Nephron progenitor cell (in vitro differentiated cells): Measurements from ENCODE around the gene HIVEP2.
A peak's percentile ranks its signal among the peaks of the same experiment; 100 is the strongest.

Experiments used
- DNase-seq: peaks from one replicate; pipeline ENCODE4 v3.0.0; 2021
- H3K27ac Mint-ChIP-seq: 2 replicates; pipeline ENCODE4 v1.8.0; 2021; ENCODE audit warnings: mild to moderate bottlenecking, moderate library complexity, mixed read lengths
- H3K27me3 Mint-ChIP-seq: 2 replicates; pipeline ENCODE4 v1.8.0; 2021; ENCODE audit warnings: mild to moderate bottlenecking, low read depth, mixed read lengths; ENCODE audit not compliant: poor library complexity
- H3K36me3 Mint-ChIP-seq: 2 replicates; pipeline ENCODE4 v1.8.0; 2021; ENCODE audit warnings: low read depth, mixed read lengths
- H3K4me1 Mint-ChIP-seq: 2 replicates; pipeline ENCODE4 v1.8.0; 2021; ENCODE audit warnings: mixed read lengths
- H3K4me3 Mint-ChIP-seq: 2 replicates; pipeline ENCODE4 v1.8.0; 2021; ENCODE audit warnings: mild to moderate bottlenecking, moderate library complexity, mixed read lengths
- H3K9me3 Mint-ChIP-seq: 2 replicates; pipeline ENCODE4 v1.8.0; 2021; ENCODE audit warnings: mild to moderate bottlenecking, moderate library complexity, mixed read lengths
- TF ChIP-seq, protein P1 (sequence below): fragments of 200-600 bp; sonication (generic); IDR thresholded peaks from 2 replicates; pipeline ENCODE4 v1.5.0; 2021; ENCODE audit warnings: antibody characterized with exemption

HIVEP2 gene

DNA sequence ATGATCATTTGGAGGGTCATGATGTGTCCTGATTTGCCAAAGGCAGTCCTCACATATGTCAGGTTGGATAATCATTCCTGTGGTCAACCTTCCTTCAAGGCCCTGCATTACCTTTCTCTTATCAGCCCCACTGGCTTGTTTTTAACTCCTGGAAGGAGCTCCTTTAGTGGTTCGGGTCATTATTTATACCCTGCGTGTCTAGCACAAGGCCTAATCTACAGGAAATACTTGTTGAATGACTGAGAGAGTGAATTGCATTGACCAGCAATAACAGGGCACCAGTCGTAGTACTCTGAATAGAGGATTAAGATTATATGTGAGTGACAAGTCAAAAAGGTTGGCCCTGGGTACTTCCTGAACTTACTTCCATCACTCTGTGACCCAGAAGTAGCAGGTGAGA lies 4.5 kb downstream of the HIVEP2 start:
- Mint-ChIP-seq H3K9me3 (no peaks in the 10 kb centered on the region), H3K27me3 (no peaks in the 10 kb centered on the region), H3K4me3 (no peak overlapping the region), H3K4me1 (peaks cover 43% of the 10 kb centered on the region), H3K27ac (no peak overlapping the region), H3K36me3 (no peaks in the 10 kb centered on the region)
- TF ChIP-seq, protein P1, sequence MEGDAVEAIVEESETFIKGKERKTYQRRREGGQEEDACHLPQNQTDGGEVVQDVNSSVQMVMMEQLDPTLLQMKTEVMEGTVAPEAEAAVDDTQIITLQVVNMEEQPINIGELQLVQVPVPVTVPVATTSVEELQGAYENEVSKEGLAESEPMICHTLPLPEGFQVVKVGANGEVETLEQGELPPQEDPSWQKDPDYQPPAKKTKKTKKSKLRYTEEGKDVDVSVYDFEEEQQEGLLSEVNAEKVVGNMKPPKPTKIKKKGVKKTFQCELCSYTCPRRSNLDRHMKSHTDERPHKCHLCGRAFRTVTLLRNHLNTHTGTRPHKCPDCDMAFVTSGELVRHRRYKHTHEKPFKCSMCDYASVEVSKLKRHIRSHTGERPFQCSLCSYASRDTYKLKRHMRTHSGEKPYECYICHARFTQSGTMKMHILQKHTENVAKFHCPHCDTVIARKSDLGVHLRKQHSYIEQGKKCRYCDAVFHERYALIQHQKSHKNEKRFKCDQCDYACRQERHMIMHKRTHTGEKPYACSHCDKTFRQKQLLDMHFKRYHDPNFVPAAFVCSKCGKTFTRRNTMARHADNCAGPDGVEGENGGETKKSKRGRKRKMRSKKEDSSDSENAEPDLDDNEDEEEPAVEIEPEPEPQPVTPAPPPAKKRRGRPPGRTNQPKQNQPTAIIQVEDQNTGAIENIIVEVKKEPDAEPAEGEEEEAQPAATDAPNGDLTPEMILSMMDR: no peak
- DNase-seq: no peak

DNA sequence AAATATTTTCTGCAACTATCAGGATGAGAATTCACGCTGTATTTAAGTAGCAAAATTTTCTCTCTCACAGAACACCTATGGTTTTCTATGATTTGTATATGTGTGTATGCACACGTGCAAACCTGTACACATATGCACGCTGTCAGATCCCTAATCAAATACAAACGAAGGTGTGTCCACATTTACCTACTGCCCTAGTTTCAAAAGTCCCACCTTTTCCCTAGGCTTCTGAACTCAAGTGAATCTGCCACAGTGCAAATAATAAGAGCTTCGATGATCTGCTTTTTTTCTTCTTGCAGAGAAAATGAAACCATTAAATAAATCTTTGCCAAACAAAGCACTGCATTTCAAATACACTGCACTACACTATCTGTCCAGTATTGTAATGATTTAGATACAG lies 6.5 kb downstream of the HIVEP2 start:
- H3K4me3 Mint-ChIP-seq: no peak overlapping the region
- peaks cover 7% of the 10 kb centered on the region for H3K36me3 Mint-ChIP-seq
- no peak overlapping the region for H3K27ac Mint-ChIP-seq
- peaks cover 43% of the 10 kb centered on the region for H3K4me1 Mint-ChIP-seq
- TF ChIP-seq, protein P1: no peak
- DNase-seq: no peak
- no peaks in the 10 kb centered on the region for H3K27me3 Mint-ChIP-seq
- H3K9me3 Mint-ChIP-seq: peaks cover 4% of the 10 kb centered on the region

GRCh38 chr6:142937986-142938385 lies 7.0 kb downstream of the HIVEP2 start:
- Mint-ChIP-seq H3K27me3 (no peaks in the 10 kb centered on the region), H3K4me1 (peaks cover 38% of the 10 kb centered on the region), H3K27ac (no peak overlapping the region), H3K9me3 (peaks cover 4% of the 10 kb centered on the region), H3K36me3 (peaks cover 7% of the 10 kb centered on the region), H3K4me3 (no peak overlapping the region)
- TF ChIP-seq, protein P1: no peak
- DNase-seq: no peak

DNA sequence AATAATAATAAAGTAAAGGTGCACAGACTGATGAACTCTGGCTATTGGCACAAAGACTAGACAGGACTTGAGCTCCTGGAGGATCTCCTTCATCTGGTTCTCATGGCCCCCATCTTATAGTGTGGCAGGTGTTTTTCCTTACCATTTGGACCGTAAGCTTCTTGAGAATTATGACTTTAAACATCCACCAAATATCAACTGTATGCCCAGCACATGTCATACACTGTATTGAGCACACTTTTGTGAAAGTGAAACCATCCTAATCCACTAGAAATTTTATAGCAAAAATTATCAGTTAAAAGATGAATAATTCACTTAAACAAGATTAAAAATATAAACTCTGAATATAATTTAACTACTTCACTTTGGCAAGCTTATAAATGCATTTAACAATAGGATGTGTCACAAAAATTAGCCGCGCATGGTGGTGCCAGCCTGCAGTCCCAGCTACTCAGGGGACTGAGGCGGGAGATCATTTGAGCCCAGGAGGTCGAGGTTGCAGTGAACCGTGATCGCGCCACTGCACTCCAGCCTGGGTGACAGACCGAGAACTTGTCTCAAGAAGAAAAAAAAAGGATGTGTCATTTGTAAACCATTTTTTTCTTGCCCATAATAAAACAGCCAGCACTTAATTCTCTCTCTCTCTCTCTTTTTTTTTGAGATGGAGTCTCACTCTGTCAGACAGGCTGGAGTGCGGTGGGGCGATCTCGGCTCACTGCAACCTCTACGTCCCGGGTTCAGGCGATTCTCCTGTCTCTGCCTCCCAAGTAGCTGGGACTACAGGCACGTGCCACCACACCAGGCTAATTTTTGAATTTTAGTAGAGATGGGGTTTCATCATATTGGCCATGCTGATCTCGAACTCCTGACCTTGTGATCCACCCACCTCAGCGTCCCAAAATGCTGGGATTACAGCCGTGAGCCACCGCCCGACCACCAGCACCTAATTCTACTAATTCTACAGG lies 9.1 kb downstream of the HIVEP2 start:
- H3K4me1 Mint-ChIP-seq: peaks cover 16% of the 10 kb centered on the region
- no peak for DNase-seq
- peaks cover 7% of the 10 kb centered on the region for H3K36me3 Mint-ChIP-seq
- H3K9me3 Mint-ChIP-seq: peaks cover 4% of the 10 kb centered on the region
- TF ChIP-seq, protein P1: no peak
- H3K27ac Mint-ChIP-seq: no peak overlapping the region
- no peak overlapping the region for H3K4me3 Mint-ChIP-seq
- H3K27me3 Mint-ChIP-seq: no peaks in the 10 kb centered on the region

- TF ChIP-seq, protein P1: no peak
- no peaks in the 10 kb centered on the region for H3K27me3 Mint-ChIP-seq
- H3K9me3 Mint-ChIP-seq: peaks cover 4% of the 10 kb centered on the region
- peaks cover 7% of the 10 kb centered on the region for H3K36me3 Mint-ChIP-seq
- no peak overlapping the region for H3K4me3 Mint-ChIP-seq
- DNase-seq: no peak
- H3K27ac Mint-ChIP-seq: peak overlapping the region; percentile 66
- H3K4me1 Mint-ChIP-seq: peaks cover 11% of the 10 kb centered on the region
Measured at GRCh38 chr6:142934599-142934998, 10.4 kb downstream of the HIVEP2 start.

- TF ChIP-seq, protein P1: no peak
- peaks cover 7% of the 10 kb centered on the region for H3K36me3 Mint-ChIP-seq
- peaks cover 14% of the 10 kb centered on the region for H3K4me1 Mint-ChIP-seq
- H3K27me3 Mint-ChIP-seq: no peaks in the 10 kb centered on the region
- H3K4me3 Mint-ChIP-seq: no peak overlapping the region
- H3K27ac Mint-ChIP-seq: no peak overlapping the region
- H3K9me3 Mint-ChIP-seq: peaks cover 4% of the 10 kb centered on the region
- DNase-seq: no peak
Measured at GRCh38 chr6:142934106-142934505, 10.9 kb downstream of the HIVEP2 start.
